Astrocyte of the cerebellum (primary cell): ENCODE measurements around the gene WIPF1.

ENCODE experiments used
- DNase-seq: peaks from one replicate; pipeline ENCODE4 v3.0.0-alpha.2; 2011; ENCODE audit warnings: low read depth
- H3K4me3 ChIP-seq: 2 replicates; pipeline ENCODE4 v1.5.1; 2011; ENCODE audit warnings: mild to moderate bottlenecking, low read depth, low read length, moderate library complexity
- in situ Hi-C: cut with HindIII; loops from 2 replicates; pipeline ENCODE4 v1.10.0; 2017; ENCODE audit warnings: low sequenced_read_pairs
- TF ChIP-seq, protein P1 (sequence below): IDR thresholded peaks from 2 replicates; pipeline ENCODE4 v1.5.1; 2012; ENCODE audit warnings: low read length, low read depth, moderate library complexity, mild to moderate bottlenecking; ENCODE audit errors: missing control alignments

The WIPF1 gene

DNA sequence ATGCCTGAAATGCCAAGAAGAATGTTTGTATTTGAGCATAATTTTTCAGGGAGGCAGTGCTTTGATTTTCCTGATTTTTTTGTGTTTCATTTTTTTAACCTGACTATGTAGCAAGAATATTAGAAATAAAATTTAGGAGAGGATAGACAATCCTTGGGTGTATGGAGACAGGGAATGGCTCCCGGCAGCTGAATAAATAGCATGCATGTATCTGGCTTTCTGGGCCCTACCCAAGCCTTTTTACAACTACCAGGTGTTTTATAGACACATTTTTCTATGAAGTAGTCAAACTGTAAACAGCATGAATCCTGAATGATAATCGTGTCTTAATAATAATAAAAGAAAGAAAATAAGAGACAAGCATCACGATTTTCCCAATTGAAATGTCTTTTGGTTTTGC, 52.4 kb downstream of the WIPF1 start:
- H3K4me3 ChIP-seq: no peak overlapping the region
- in situ Hi-C loops: no loop called here
- no peak for DNase-seq
- TF ChIP-seq, protein P1, sequence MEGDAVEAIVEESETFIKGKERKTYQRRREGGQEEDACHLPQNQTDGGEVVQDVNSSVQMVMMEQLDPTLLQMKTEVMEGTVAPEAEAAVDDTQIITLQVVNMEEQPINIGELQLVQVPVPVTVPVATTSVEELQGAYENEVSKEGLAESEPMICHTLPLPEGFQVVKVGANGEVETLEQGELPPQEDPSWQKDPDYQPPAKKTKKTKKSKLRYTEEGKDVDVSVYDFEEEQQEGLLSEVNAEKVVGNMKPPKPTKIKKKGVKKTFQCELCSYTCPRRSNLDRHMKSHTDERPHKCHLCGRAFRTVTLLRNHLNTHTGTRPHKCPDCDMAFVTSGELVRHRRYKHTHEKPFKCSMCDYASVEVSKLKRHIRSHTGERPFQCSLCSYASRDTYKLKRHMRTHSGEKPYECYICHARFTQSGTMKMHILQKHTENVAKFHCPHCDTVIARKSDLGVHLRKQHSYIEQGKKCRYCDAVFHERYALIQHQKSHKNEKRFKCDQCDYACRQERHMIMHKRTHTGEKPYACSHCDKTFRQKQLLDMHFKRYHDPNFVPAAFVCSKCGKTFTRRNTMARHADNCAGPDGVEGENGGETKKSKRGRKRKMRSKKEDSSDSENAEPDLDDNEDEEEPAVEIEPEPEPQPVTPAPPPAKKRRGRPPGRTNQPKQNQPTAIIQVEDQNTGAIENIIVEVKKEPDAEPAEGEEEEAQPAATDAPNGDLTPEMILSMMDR: no peak

DNA sequence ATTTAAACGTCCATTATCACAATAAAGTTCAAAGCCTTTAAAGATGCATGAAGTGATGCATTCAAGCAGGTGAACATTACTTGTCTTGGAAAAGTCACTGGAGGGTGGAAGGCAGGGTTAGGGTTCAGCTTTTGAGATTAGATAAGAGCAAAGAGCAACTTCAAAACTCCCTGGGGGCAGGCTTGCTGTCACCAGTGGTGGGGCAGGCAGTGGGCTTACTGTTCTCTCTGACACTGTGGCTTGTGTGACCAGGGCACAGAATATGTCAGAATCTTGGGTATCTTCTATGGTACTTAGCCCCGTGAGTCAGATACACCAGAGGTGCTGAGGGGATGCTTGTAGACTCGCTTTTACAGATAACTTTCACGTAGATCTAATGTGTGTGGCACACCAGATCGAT, 52.8 kb downstream of the WIPF1 start:
- TF ChIP-seq, protein P1: no peak
- in situ Hi-C loops: no loop called here
- no peak overlapping the region for H3K4me3 ChIP-seq
- DNase-seq: no peak

DNA sequence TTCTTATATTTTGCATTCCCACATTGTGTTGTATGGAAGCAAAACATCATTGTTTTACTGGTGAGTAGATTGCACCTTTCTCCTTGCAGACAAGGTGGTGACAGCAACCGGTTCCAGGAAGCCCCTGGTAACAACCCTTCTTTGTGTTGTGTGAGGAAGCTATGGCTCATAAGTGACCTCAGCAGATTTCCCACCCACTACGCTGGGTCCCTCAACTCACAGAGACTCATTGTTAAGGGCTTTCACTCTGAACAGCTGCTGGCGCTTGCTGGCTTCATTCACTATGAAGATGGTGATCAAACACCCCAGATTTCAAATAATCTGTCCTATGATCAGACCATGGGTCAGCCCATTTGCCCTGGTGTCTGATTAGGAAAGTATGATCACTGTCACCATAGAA, 53.4 kb downstream of the WIPF1 start:
- no peak overlapping the region for H3K4me3 ChIP-seq
- in situ Hi-C loops: no loop called here
- DNase-seq: no peak
- TF ChIP-seq, protein P1: no peak

DNA sequence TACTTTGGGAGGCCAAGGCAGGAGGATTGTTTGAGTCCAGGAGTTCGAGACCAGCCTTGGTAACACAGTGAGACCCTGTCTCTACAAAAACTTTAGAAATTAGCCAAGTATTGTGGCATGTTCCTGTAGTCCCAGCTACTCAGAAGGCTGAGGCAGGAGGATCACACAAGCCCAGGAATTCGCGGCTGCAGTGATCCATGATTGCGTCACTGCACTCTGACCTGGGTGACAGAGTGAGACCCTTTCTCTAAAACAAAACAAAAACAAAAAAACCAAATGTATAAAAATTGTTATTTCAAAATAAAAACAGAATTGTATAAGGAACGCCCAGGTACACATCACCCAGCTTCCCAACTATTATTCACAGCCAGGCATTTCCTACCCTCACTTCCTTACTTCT, 56.7 kb downstream of the WIPF1 start:
- in situ Hi-C loops: no loop called here
- DNase-seq: no peak
- TF ChIP-seq, protein P1: no peak
- no peak overlapping the region for H3K4me3 ChIP-seq

DNA sequence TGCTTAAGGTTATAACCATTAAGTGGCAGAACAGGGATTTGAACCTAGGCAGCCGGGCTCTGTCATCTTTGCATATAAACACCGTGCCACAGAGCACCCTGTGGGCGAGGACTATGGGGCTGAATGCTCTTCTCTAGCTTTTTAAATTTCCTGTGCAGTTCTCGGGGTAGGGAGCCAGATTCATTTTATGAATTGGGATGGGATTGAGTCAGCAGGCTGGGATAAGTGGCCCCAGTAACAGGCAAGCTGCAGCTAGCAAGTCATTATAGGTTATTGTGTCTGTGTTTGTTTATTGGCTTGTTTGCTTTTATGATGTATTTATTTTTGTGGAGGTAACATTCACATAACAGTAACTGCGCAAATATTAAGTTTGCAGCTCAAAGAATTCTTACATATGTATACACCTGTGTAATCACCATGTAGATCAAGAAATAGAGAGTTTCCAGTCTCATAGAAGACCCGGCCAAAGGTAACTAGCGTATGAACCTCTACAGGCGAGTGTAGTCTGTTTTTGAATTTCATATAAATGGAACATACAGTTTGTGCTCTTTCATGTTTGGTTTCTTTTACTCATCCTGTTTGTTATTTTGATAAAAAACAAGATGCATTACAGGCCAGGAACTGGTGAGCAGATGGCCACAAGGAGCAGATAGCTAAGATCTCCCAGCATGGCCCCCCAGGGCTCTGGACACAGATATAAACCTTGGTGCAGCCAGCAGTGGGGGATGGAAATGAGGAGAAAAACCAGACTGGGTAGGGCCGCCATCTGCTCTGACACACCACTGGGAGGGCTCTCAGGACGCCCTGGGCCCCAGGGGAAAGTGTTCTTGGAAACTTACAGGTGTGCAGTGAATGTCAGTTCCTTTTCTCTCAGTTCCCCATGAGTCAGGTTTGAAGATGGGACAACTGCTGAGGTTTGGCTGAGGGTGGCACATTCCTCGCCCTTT, 61.6 kb downstream of the WIPF1 start:
- no peak for DNase-seq
- in situ Hi-C loops: no loop called here
- TF ChIP-seq, protein P1: no peak
- H3K4me3 ChIP-seq: no peak overlapping the region

DNA sequence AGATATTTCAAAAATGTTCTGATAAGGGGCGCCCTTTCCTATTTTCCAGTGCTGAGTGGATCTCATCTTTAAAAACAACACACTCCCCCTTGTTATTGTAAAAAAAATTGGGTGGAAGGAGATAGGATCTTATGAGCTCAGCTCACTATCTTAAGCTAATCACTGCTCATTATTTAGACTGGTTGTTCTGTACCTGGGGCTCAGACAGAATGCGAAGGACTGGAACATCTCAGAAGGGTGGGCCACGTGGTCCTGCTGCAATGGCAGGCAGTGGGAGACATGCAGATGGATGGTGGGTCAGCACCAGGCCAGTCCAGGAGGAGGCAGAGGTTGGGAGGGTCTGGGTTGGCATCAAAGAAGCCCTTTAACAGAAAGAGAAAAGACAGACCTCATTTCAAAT, 62.5 kb downstream of the WIPF1 start:
- H3K4me3 ChIP-seq: no peak overlapping the region
- no peak for DNase-seq
- TF ChIP-seq, protein P1: no peak
- in situ Hi-C loops: no loop called here
